Colon (tissue), 2 donors: ENCODE results near the gene MLH3.

ENCODE experiments used
- FAIRE-seq: peaks from 2 replicates; lab custom pipeline; 2012; peaks lifted over from hg19 to GRCh38; lab: Jason Lieb, UNC
- donor health status: control.
- donor health status: control.

Gene MLH3

DNA sequence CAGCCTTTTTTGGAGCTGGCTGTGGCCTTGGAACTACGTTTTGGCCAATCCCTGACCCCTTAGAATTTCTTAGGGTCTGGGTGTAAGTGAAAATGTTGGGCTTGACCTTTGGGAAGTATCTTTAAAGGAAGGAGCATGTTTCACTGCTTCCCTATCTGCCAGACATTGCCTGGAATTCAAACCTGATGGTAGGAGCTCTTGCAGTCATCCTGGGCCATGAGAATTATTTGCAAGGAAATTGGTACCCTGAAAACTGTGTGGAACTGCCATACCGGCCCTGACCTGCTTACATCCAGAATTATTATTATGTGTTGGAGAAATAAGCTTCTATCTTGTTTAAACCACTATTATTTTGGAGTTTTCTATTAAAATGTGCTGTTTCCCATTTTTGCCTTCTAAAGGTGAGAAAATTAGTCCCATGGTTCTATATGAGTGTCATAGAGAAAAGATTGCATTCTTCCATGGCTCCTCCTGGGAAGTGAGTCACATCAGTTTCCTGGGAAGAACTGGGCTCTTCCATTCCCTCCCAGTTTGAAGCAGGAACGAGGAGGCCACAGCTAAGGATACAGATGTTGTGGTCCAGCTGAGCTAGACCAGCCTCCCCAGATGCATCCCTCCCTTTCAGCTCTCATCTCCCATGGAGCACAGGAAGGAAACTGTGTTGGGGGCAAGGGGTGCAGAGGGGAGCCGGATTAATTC, 86.3 kb downstream of the MLH3 start:
- no peak for FAIRE-seq
